ENCODE data around the gene TULP4.

- TF ChIP-seq EZH2 (IDR thresholded peaks at IDR 0.05; ENCODE audit: borderline replicate concordance, insufficient read depth, low read depth, low read length, poor library complexity, severe bottlenecking) (no peak), CTCF (IDR thresholded peaks at IDR 0.05) (no peak)
Observed at GRCh38 chr6:158421381-158421780, 109.1 kb downstream of the TULP4 start.
